Chondrocyte (in vitro differentiated cells): Measurements from ENCODE around the gene GSK3B. TPM values are rescaled to one million over a fixed set of nuclear protein-coding genes. Genes with fewer than 3 reads are reported as not detected.

Experiments
- DNase-seq: peaks from one replicate; pipeline ENCODE4 v3.0.0; 2021; ENCODE audit warnings: mixed read lengths, low spot score
- H3K27ac Mint-ChIP-seq: one replicate; pipeline ENCODE4 v1.8.0; 2021; ENCODE audit warnings: mild to moderate bottlenecking, moderate library complexity, mixed read lengths; ENCODE audit not compliant: unreplicated experiment
- H3K27me3 Mint-ChIP-seq: 2 replicates; pipeline ENCODE4 v1.8.0; 2021; ENCODE audit warnings: low read depth, mixed read lengths
- H3K36me3 Mint-ChIP-seq: 2 replicates; pipeline ENCODE4 v1.8.0; 2021; ENCODE audit warnings: low read depth, mixed read lengths
- H3K4me1 Mint-ChIP-seq: 2 replicates; pipeline ENCODE4 v1.8.0; 2021; ENCODE audit warnings: low read depth, mild to moderate bottlenecking, mixed read lengths
- H3K4me3 Mint-ChIP-seq: one replicate; pipeline ENCODE4 v1.8.0; 2021; ENCODE audit warnings: mild to moderate bottlenecking, moderate library complexity, mixed read lengths; ENCODE audit not compliant: unreplicated experiment
- H3K9me3 Mint-ChIP-seq: 2 replicates; pipeline ENCODE4 v1.8.0; 2021; ENCODE audit warnings: low read depth, mixed read lengths
- total RNA-seq: library from RNA; stranded (reverse); gene quantifications from 3 replicates; pipeline ENCODE4 v1.2.1, GENCODE V29; 2021
- TF ChIP-seq, protein P1 (sequence below): fragments of 200-600 bp; sonication (generic); IDR thresholded peaks from 2 replicates; pipeline ENCODE4 v1.5.0; 2021; ENCODE audit warnings: antibody characterized with exemption, mild to moderate bottlenecking, moderate library complexity

GSK3B gene
- total RNA-seq, 1 donor from 2014 or later, result 73.0 TPM

- Mint-ChIP-seq H3K4me1 (peaks cover 25% of the 10 kb centered on the region), H3K27ac (no peak overlapping the region), H3K4me3 (no peak overlapping the region), H3K36me3 (no peaks in the 10 kb centered on the region), H3K9me3 (peaks cover 3% of the 10 kb centered on the region), H3K27me3 (no peaks in the 10 kb centered on the region)
- DNase-seq, result no peak
- TF ChIP-seq, protein P1, sequence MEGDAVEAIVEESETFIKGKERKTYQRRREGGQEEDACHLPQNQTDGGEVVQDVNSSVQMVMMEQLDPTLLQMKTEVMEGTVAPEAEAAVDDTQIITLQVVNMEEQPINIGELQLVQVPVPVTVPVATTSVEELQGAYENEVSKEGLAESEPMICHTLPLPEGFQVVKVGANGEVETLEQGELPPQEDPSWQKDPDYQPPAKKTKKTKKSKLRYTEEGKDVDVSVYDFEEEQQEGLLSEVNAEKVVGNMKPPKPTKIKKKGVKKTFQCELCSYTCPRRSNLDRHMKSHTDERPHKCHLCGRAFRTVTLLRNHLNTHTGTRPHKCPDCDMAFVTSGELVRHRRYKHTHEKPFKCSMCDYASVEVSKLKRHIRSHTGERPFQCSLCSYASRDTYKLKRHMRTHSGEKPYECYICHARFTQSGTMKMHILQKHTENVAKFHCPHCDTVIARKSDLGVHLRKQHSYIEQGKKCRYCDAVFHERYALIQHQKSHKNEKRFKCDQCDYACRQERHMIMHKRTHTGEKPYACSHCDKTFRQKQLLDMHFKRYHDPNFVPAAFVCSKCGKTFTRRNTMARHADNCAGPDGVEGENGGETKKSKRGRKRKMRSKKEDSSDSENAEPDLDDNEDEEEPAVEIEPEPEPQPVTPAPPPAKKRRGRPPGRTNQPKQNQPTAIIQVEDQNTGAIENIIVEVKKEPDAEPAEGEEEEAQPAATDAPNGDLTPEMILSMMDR, result no peak
Observed at GRCh38 chr3:120137548-120137947, 43.3 kb upstream of the GSK3B start.

GRCh38 chr3:120130656-120131055 is 36.4 kb upstream of the GSK3B start:
- DNase-seq, result no peak
- TF ChIP-seq, protein P1, result no peak
- peaks cover 7% of the 10 kb centered on the region for H3K4me1 Mint-ChIP-seq
- H3K27me3 Mint-ChIP-seq, result no peaks in the 10 kb centered on the region
- no peaks in the 10 kb centered on the region for H3K36me3 Mint-ChIP-seq
- peak overlapping the region; percentile 19 for H3K27ac Mint-ChIP-seq
- H3K9me3 Mint-ChIP-seq, result no peaks in the 10 kb centered on the region
- no peak overlapping the region for H3K4me3 Mint-ChIP-seq

DNA sequence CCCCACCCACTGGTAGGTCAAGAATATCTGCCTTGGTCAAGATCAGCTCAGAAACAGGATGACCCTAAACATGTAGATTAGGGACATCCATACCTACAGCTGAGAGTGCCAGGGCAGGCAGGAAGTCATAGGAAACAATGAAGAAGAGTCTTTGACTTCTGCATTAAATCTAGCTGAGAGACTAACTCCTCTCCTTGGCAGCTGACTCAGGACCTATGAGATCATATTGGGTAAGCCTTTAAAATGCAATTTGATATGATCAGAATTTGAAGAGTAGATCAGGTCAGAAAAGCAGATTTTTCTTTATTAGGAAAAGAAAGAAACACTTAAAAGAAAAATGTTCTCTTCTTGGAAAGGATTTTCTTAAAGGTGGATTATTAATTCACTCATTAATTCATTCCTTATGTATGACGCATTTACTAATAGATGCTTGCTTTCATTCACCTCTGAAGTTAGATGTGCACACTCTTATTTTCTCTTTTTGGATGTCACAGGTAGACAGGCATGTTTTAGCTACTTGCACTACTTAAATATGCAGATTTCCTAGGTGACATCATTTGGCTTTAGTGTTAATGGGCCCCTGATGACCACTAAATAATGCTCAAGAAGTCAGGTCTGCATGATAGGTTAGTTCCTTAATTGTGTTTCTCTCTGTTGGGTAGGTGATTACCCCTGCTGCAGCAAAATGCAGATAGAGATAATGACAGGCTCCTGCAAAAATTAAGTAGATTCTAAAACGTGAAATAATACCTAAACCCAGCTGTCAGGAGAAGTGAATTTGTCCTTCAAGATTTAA is 35.7 kb upstream of the GSK3B start:
- Mint-ChIP-seq H3K9me3 (no peaks in the 10 kb centered on the region), H3K27ac (no peak overlapping the region), H3K27me3 (no peaks in the 10 kb centered on the region), H3K4me3 (no peak overlapping the region), H3K4me1 (peaks cover under 1% of the 10 kb centered on the region), H3K36me3 (no peaks in the 10 kb centered on the region)
- no peak for DNase-seq
- TF ChIP-seq, protein P1, result no peak

DNA sequence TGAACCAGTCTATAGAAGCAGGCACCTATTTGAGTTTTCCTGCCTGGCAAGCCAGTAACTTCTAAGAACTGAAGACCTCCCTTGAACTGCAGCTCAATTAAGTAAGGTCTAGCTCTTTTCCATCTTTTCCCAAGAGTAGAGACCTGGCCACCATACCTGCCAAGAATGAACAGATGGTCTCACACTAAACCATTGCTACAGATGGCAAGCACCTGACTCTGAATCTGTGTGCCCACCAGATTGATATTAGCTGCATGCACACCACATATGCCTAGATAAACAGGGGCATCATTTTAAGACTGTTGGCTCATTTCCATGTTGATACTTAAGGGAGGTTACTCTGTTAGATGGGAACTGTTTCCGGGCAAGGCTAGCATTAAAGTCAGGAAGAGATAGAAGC is 34.8 kb upstream of the GSK3B start:
- H3K4me3 Mint-ChIP-seq, result no peak overlapping the region
- H3K9me3 Mint-ChIP-seq, result no peaks in the 10 kb centered on the region
- no peak for DNase-seq
- no peaks in the 10 kb centered on the region for H3K4me1 Mint-ChIP-seq
- no peaks in the 10 kb centered on the region for H3K36me3 Mint-ChIP-seq
- TF ChIP-seq, protein P1, result no peak
- H3K27me3 Mint-ChIP-seq, result no peaks in the 10 kb centered on the region
- H3K27ac Mint-ChIP-seq, result no peak overlapping the region

DNA sequence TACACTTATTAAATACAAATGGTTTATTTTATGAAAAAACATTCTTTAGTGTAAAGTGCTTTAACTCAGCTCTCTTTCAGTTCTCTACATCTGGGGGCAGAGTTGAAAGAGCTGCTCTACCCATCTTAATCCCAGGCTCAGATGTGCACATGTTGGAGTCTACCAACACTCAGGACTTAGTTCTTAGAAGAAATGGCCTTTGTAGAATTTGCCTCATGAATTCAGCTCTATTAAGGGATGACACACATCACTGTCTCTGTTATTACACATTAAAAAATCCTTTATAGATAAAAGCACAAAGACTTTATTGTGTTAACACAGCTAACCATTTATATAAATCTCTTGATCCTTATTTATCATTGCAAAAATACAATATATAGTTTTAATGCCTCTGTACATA is 31.7 kb upstream of the GSK3B start:
- H3K4me1 Mint-ChIP-seq, result no peaks in the 10 kb centered on the region
- TF ChIP-seq, protein P1, result no peak
- no peaks in the 10 kb centered on the region for H3K27me3 Mint-ChIP-seq
- no peaks in the 10 kb centered on the region for H3K9me3 Mint-ChIP-seq
- DNase-seq, result no peak
- H3K4me3 Mint-ChIP-seq, result no peak overlapping the region
- H3K36me3 Mint-ChIP-seq, result no peaks in the 10 kb centered on the region
- no peak overlapping the region for H3K27ac Mint-ChIP-seq
